ENCODE data around the gene EML5.

GRCh38 chr14:88599761-88600439 lies 192.9 kb downstream of the EML5 start:
- TF ChIP-seq POLR2AphosphoS5 (IDR thresholded peaks at IDR 0.05; ENCODE audit: low read depth, low read length) (peak; percentile 52; the same call in 1 of the 2 replicates), TAF1 (IDR thresholded peaks at IDR 0.05; ENCODE audit: borderline replicate concordance, low read depth, low read length) (no peak)

Measured in GM12892 (cell line).